GM12878 (cell line): ENCODE measurements around the gene JDP2. TPM values are rescaled to one million over a fixed set of nuclear protein-coding genes. Genes with fewer than 3 reads are reported as not detected.

ENCODE experiments used
- ATAC-seq: fragments of 200-7000 bp; cut with Tn5 transposase; 3 replicates; pipeline ENCODE4 v1.9.1; 2020; ENCODE audit warnings: mild to moderate bottlenecking, moderate library complexity
- BruUV-seq: library from RNA; stranded (reverse); fragments of 400-500 nt; replicated peaks from 2 replicates; lab custom pipeline; 2021; lab: Mats Ljungman, UMichigan
- CTCF ChIA-PET: fragments of 300-600 bp; sonication (Branson Sonifier 250); formaldehyde crosslinking; extraction: SDS; loops from one replicate; lab custom pipeline; 2021; ENCODE audit warnings: inconsistent platforms; lab: Yijun Ruan, JAX
- POLR2A ChIA-PET: fragments of 350-600 bp; formaldehyde crosslinking; extraction: SDS; loops from one replicate; lab custom pipeline; 2021; ENCODE audit warnings: inconsistent platforms; lab: Charles Lee
- RAD21 ChIA-PET: fragments of 300-600 bp; sonication (Branson Sonifier 250); formaldehyde crosslinking; loops from one replicate; lab custom pipeline; 2023; ENCODE audit warnings: antibody characterized with exemption; ENCODE audit not compliant: unreplicated experiment; lab: Charles Lee
- SMC1A ChIA-PET: fragments of 300-600 bp; sonication (Branson Sonifier 250); formaldehyde crosslinking; loops from one replicate; lab custom pipeline; 2023; ENCODE audit not compliant: unreplicated experiment, uncharacterized antibody; lab: Charles Lee
- DNase-seq: peaks from one replicate; pipeline ENCODE4 v3.0.0-alpha.2; 2011; ENCODE audit warnings: low read depth, low spot score
- FAIRE-seq: peaks from 3 replicates; lab custom pipeline; 2011; peaks lifted over from hg19 to GRCh38; lab: Jason Lieb, UNC
- H2AFZ ChIP-seq: 2 replicates; pipeline ENCODE4 v1.6.0; 2011; ENCODE audit warnings: low read depth, low read length, control low read depth; ENCODE audit not compliant: control insufficient read depth
- H3K27ac ChIP-seq: 2 replicates; pipeline ENCODE4 v1.5.1; 2011; ENCODE audit warnings: control low read depth; ENCODE audit not compliant: control insufficient read depth, insufficient read depth
- H3K27me3 ChIP-seq, 2 experiments: replicated peaks in 1 of 2; 2 replicates each; pipeline versions ENCODE4 v1.6.0 to v1.6.1; 2011; ENCODE audit warnings: low read length in 1 of 2; ENCODE audit not compliant: control insufficient read depth in 2 of 2, insufficient read depth in 2 of 2
- H3K36me3 ChIP-seq, 2 experiments: 2 replicates each; pipeline ENCODE4 v1.5.1; 2011; ENCODE audit warnings: low read length in 1 of 2; ENCODE audit not compliant: control insufficient read depth in 2 of 2, insufficient read depth in 2 of 2
- H3K4me1 ChIP-seq: 2 replicates; pipeline ENCODE4 v1.6.1; 2011; ENCODE audit warnings: mild to moderate bottlenecking, low read length, moderate library complexity, mixed read lengths; ENCODE audit not compliant: control insufficient read depth, insufficient read depth
- H3K4me2 ChIP-seq: 2 replicates; pipeline ENCODE4 v1.6.0; 2011; ENCODE audit warnings: control low read depth; ENCODE audit not compliant: control insufficient read depth, insufficient read depth
- H3K4me3 ChIP-seq: fragments of 200-600 bp; sonication (generic); 2 replicates; pipeline ENCODE4 v1.5.1; 2016
- H3K79me2 ChIP-seq: 2 replicates; pipeline ENCODE4 v1.6.0; 2011; ENCODE audit warnings: low read length; ENCODE audit not compliant: control insufficient read depth, insufficient read depth
- H3K9ac ChIP-seq: 2 replicates; pipeline ENCODE4 v1.8.0; 2011; ENCODE audit warnings: low read length, control low read depth, mixed read lengths; ENCODE audit not compliant: control insufficient read depth, insufficient read depth
- H3K9me3 ChIP-seq: replicated peaks from 3 replicates; pipeline ENCODE4 v1.5.1; 2011; ENCODE audit warnings: mild to moderate bottlenecking, low read length; ENCODE audit not compliant: control insufficient read depth, insufficient read depth
- H4K20me1 ChIP-seq: 2 replicates; pipeline ENCODE4 v1.6.0; 2011; ENCODE audit not compliant: control insufficient read depth, insufficient read depth
- CREM ChIP-seq: IDR thresholded peaks from 2 replicates; pipeline ENCODE4 v1.6.1; 2014; ENCODE audit warnings: antibody characterized with exemption, low read depth
- DPF2 ChIP-seq: fragments of 450-650 bp; IDR thresholded peaks from 2 replicates; pipeline ENCODE4 v1.6.1; 2017; ENCODE audit warnings: mild to moderate bottlenecking
- E2F4 ChIP-seq: IDR thresholded peaks from 2 replicates; pipeline ENCODE4 v1.6.1; 2012; ENCODE audit warnings: low read depth, low read length, improper control_type of control experiment
- ETV6 ChIP-seq, 2 experiments: fragments of 450-650 bp in 1 of 2; IDR thresholded peaks in 1 of 2; conservative IDR thresholded peaks in 1 of 2; 2 replicates each; pipeline ENCODE4 v1.6.1; 2014; ENCODE audit warnings: antibody characterized with exemption in 1 of 2, borderline replicate concordance in 1 of 2, low read depth in 1 of 2, mild to moderate bottlenecking in 1 of 2, moderate library complexity in 1 of 2
- IRF5 ChIP-seq: fragments of 450-650 bp; IDR thresholded peaks from 2 replicates; pipeline ENCODE4 v1.6.1; 2017; ENCODE audit warnings: borderline replicate concordance
- NFIC ChIP-seq: IDR thresholded peaks from 2 replicates; pipeline ENCODE4 v1.6.1; 2012; ENCODE audit warnings: low read depth, mild to moderate bottlenecking, inconsistent platforms, low read length, moderate library complexity
- NR2C1 ChIP-seq: fragments of 450-650 bp; IDR thresholded peaks from 2 replicates; pipeline ENCODE4 v1.6.1; 2017; ENCODE audit warnings: antibody characterized with exemption, mild to moderate bottlenecking, moderate library complexity
- SKIL ChIP-seq: fragments of 450-650 bp; IDR thresholded peaks from 2 replicates; pipeline ENCODE4 v1.6.1; 2017; ENCODE audit warnings: mild to moderate bottlenecking, low read depth, inconsistent platforms; ENCODE audit not compliant: poor library complexity, severe bottlenecking
- SUZ12 ChIP-seq: fragments of 200-600 bp; sonication (generic); IDR thresholded peaks from one replicate; pipeline ENCODE4 v1.6.1; 2018; ENCODE audit warnings: antibody characterized with exemption, mild to moderate bottlenecking; ENCODE audit not compliant: unreplicated experiment
- TCF3 ChIP-seq: IDR thresholded peaks from 2 replicates; pipeline ENCODE4 v1.6.1; 2012; ENCODE audit warnings: low read depth, mild to moderate bottlenecking, low read length, borderline replicate concordance; ENCODE audit not compliant: insufficient read depth
- TCF7 ChIP-seq: IDR thresholded peaks from 2 replicates; pipeline ENCODE4 v1.6.1; 2014; ENCODE audit warnings: antibody characterized with exemption, borderline replicate concordance
- YY1 ChIP-seq: IDR thresholded peaks from 2 replicates; pipeline ENCODE4 v1.6.1; 2011; ENCODE audit warnings: low read depth, mild to moderate bottlenecking, low read length
- ZNF592 ChIP-seq: fragments of 450-650 bp; IDR thresholded peaks from 2 replicates; pipeline ENCODE4 v1.6.1; 2017; ENCODE audit warnings: mild to moderate bottlenecking, moderate library complexity
- WGBS: methylation state at CpG from one replicate; pipeline ENCODE4 v1.1.6; 2016; ENCODE audit warnings: low lambda C conversion rate; ENCODE audit not compliant: insufficient replicate concordance, insufficient coverage; ENCODE audit errors: missing lambda C conversion rate; 5-methylcytosine and 5-hydroxymethylcytosine counted together
- in situ Hi-C: fragments of 300-500 bp; cut with MboI; formaldehyde crosslinking; loops from 9 replicates; pipeline ENCODE4 v1.14.3; 2018; ENCODE audit warnings: mixed read lengths
- intact Hi-C: fragments of 100-400 bp; cut with micrococcal nuclease; formaldehyde crosslinking; loops from one replicate; pipeline ENCODE4 v1.14.2; 2022; ENCODE audit not compliant: unreplicated experiment
- polyA plus RNA-seq, 11 experiments: library from polyadenylated mRNA; depleted of rRNA in 4 of 11; unstranded in 6 of 11; stranded (reverse) in 5 of 11; fragments of >200 nt; fragmentation: Nextera tagmentation in 4 of 11; fragmentation: Illumina TruSeq in 1 of 11; extraction: Ambion mirVana in 4 of 11; extraction: Trizol in 1 of 11; gene quantifications; 1 replicate in 1 of 11; 2 replicates in 10 of 11; pipeline versions ENCODE4 v1.2.1 to v1.2.3, GENCODE V29; 2011 to 2016; ENCODE audit warnings: inconsistent platforms in 2 of 11, missing spikeins in 2 of 11, low read depth in 1 of 11
- total RNA-seq, 4 experiments: library from RNA; depleted of rRNA in 3 of 4; stranded (reverse); fragments of >200 nt in 3 of 4; fragmentation: Illumina TruSeq in 1 of 4; extraction: Trizol in 1 of 4; gene quantifications; 2 replicates each; pipeline versions ENCODE4 v1.2.1 to v1.2.3, GENCODE V29; 2013 to 2021

JDP2 gene
- total and polyA plus RNA-seq, 10 of the 15 experiments (the other 5 are each of a cell fraction or from before 2014, with no cell fraction given), result 0.71 to 21.3 (median 11.2) TPM

- Histone ChIP-seq H2AFZ (no peak overlapping the region), H3K27ac (no peak overlapping the region), H3K4me2 (no peak overlapping the region), H3K79me2 (no peaks in the 10 kb centered on the region), H3K27me3 (no peaks in the 10 kb centered on the region), H3K9me3 (no peaks in the 10 kb centered on the region), H3K9ac (no peak overlapping the region), H3K36me3 (no peaks in the 10 kb centered on the region), H4K20me1 (no peaks in the 10 kb centered on the region), H3K4me1 (no peaks in the 10 kb centered on the region), H3K4me3 (no peak overlapping the region)
- ChIA-PET POLR2A (interaction anchor here (0.5 to 0.6 kb wide), 3 partner anchors 111 to 449 kb away, joined by 3 read pairs; no protein-coding TSS in a partner anchor), SMC1A (no interaction called here), CTCF (interaction anchor here (0.7 kb wide), 1 partner anchor 105 kb away, joined by 3 read pairs; no protein-coding TSS in a partner anchor), RAD21 (interaction anchor here (0.6 kb wide), 1 partner anchor 25 kb away, joined by 3 read pairs; no protein-coding TSS in a partner anchor)
- WGBS, result 85% methylated on average over 2 of the region's 2 CpGs
- DNase-seq (no peak), ATAC-seq (no peak), FAIRE-seq (no peak)
- in situ Hi-C loops (no loop called here), intact Hi-C loops (no loop called here)
- BruUV-seq, result no TSS peak
- TF ChIP-seq YY1, result no peak
- TF ChIP-seq DPF2, result no peak
- no peak for TF ChIP-seq IRF5
- TF ChIP-seq SUZ12, result no peak
- TF ChIP-seq ETV6 (conservative IDR thresholded peaks at IDR 0.05 in 1 of 2, IDR thresholded peaks at IDR 0.05 in 1 of 2; ENCODE audit: borderline replicate concordance in 1 of 2, low read depth in 1 of 2), result no peak
- no peak for TF ChIP-seq SKIL
- TF ChIP-seq TCF7, result no peak
- TF ChIP-seq TCF3, result no peak
- TF ChIP-seq ZNF592, result no peak
- no peak for TF ChIP-seq E2F4
- no peak for TF ChIP-seq NFIC
- no peak for TF ChIP-seq CREM
- TF ChIP-seq NR2C1, result no peak
These were observed 14.8 kb upstream of the JDP2 start for GRCh38 chr14:75413013-75413412.
